SK-N-SH treated with all-trans-retinoic acid at 6 μM for 48 hours (cell line): ENCODE data around the gene ITPR2.
A peak's percentile ranks its signal among the peaks of the same experiment; 100 is the strongest.

ENCODE experiments used
- ATAC-seq: fragments of 200-7000 bp; cut with Tn5 transposase; 3 replicates; pipeline ENCODE4 v1.9.1; 2020; ENCODE audit warnings: mild to moderate bottlenecking, moderate library complexity
- ARNTL ChIP-seq: fragments of 450-650 bp; formaldehyde crosslinking; IDR thresholded peaks from 2 replicates; pipeline ENCODE4 v1.5.0; 2020; ENCODE audit warnings: low read depth, mild to moderate bottlenecking, moderate library complexity, borderline replicate concordance
- CREB5 ChIP-seq: fragments of 250-450 bp; sonication (Bioruptor Pico); IDR thresholded peaks from 2 replicates; pipeline ENCODE4 v1.5.1; 2020; ENCODE audit warnings: low read depth, mild to moderate bottlenecking, moderate library complexity
- CSDC2 ChIP-seq: fragments of 250-450 bp; sonication (Bioruptor Pico); IDR thresholded peaks from 2 replicates; pipeline ENCODE4 v1.5.0; 2020; ENCODE audit warnings: mild to moderate bottlenecking, moderate library complexity
- CSRNP3 ChIP-seq: fragments of 250-450 bp; sonication (Bioruptor Pico); IDR thresholded peaks from 2 replicates; pipeline ENCODE4 v1.5.1; 2021; ENCODE audit warnings: mild to moderate bottlenecking, moderate library complexity
- ESRRG ChIP-seq: fragments of 250-450 bp; sonication (Bioruptor Pico); IDR thresholded peaks from 2 replicates; pipeline ENCODE4 v1.6.1; 2021; ENCODE audit warnings: mild to moderate bottlenecking
- GLIS3 ChIP-seq: fragments of 250-450 bp; sonication (Bioruptor Pico); IDR thresholded peaks from 2 replicates; pipeline ENCODE4 v1.5.0; 2020; ENCODE audit warnings: mild to moderate bottlenecking, moderate library complexity
- ISL1 ChIP-seq: fragments of 250-450 bp; sonication (Bioruptor Pico); IDR thresholded peaks from 2 replicates; pipeline ENCODE4 v2.1.2; 2022; ENCODE audit warnings: mild to moderate bottlenecking, moderate library complexity
- PATZ1 ChIP-seq: fragments of 250-450 bp; sonication (Bioruptor Pico); IDR thresholded peaks from 2 replicates; pipeline ENCODE4 v1.8.0; 2020; ENCODE audit warnings: mild to moderate bottlenecking, moderate library complexity, borderline replicate concordance
- POU6F1 ChIP-seq: fragments of 250-450 bp; sonication (Bioruptor Pico); IDR thresholded peaks from 2 replicates; pipeline ENCODE4 v1.8.0; 2021; ENCODE audit warnings: low read depth, mild to moderate bottlenecking, moderate library complexity, borderline replicate concordance
- RARB ChIP-seq: fragments of 250-450 bp; sonication (Bioruptor Pico); IDR thresholded peaks from 2 replicates; pipeline ENCODE4 v1.8.0; 2021; ENCODE audit warnings: mild to moderate bottlenecking, moderate library complexity
- SNAI2 ChIP-seq: fragments of 250-450 bp; sonication (Bioruptor Pico); IDR thresholded peaks from 2 replicates; pipeline ENCODE4 v1.5.0; 2020; ENCODE audit warnings: mild to moderate bottlenecking, moderate library complexity
- TCF4 ChIP-seq: fragments of 250-450 bp; sonication (Bioruptor Pico); IDR thresholded peaks from 2 replicates; pipeline ENCODE4 v1.8.0; 2021; ENCODE audit warnings: mild to moderate bottlenecking, moderate library complexity, borderline replicate concordance
- TSHZ2 ChIP-seq: fragments of 250-450 bp; sonication (Bioruptor Pico); IDR thresholded peaks from 2 replicates; pipeline ENCODE4 v1.5.0; 2020; ENCODE audit warnings: mild to moderate bottlenecking, moderate library complexity
- ZFP30 ChIP-seq: fragments of 450-650 bp; formaldehyde crosslinking; IDR thresholded peaks from 2 replicates; pipeline ENCODE4 v1.5.0; 2022; ENCODE audit warnings: mild to moderate bottlenecking, moderate library complexity
- ZNF70 ChIP-seq: fragments of 450-650 bp; formaldehyde crosslinking; IDR thresholded peaks from 2 replicates; pipeline ENCODE4 v1.5.0; 2020; ENCODE audit warnings: mild to moderate bottlenecking, moderate library complexity
- ZNF8 ChIP-seq: fragments of 450-650 bp; formaldehyde crosslinking; IDR thresholded peaks from 2 replicates; pipeline ENCODE4 v1.5.0; 2020; ENCODE audit warnings: mild to moderate bottlenecking, moderate library complexity

ITPR2 gene

GRCh38 chr12:26871985-26872384 is 39.0 kb upstream of the ITPR2 start:
- ATAC-seq = no peak
- TF ChIP-seq ZNF8 (CRISPR knock-in tag) (no peak), ISL1 (no peak), GLIS3 (CRISPR knock-in tag) (no peak), TCF4 (no peak), CSRNP3 (CRISPR knock-in tag) (no peak), ZNF70 (CRISPR knock-in tag) (no peak), PATZ1 (CRISPR knock-in tag) (no peak), CSDC2 (CRISPR knock-in tag) (no peak), POU6F1 (CRISPR knock-in tag) (no peak)

GRCh38 chr12:26870491-26871419 is 37.8 kb upstream of the ITPR2 start:
- ATAC-seq = peak; percentile 83

More at GRCh38 chr12:26870491-26871419, 37.8 kb upstream of the ITPR2 start:
- TF ChIP-seq ZFP30 = no peak
- TF ChIP-seq ESRRG (CRISPR knock-in tag) = no peak
- TF ChIP-seq ZNF70 (CRISPR knock-in tag) = peak; percentile 94
- no peak for TF ChIP-seq GLIS3 (CRISPR knock-in tag)
- no peak for TF ChIP-seq SNAI2 (CRISPR knock-in tag)
- TF ChIP-seq TCF4 = peak; percentile 66; the same call in 1 of the 2 replicates
- 0 out of 2 replicates have a peak, but pooled peaks have one; percentile 61 for TF ChIP-seq CSDC2 (CRISPR knock-in tag)
- peak; percentile 65 for TF ChIP-seq ISL1
- TF ChIP-seq CREB5 = no peak
- peak; percentile 53; the same call in 1 of the 2 replicates for TF ChIP-seq TSHZ2
- TF ChIP-seq RARB = no peak
- no peak for TF ChIP-seq ARNTL (CRISPR knock-in tag)
